MCF 10A (cell line): ENCODE results near the gene PLCG2. TPM values are rescaled to one million over a fixed set of nuclear protein-coding genes. Genes with fewer than 3 reads are reported as not detected.

Source experiments
- BruUV-seq: library from RNA; stranded (reverse); fragments of 400-500 nt; replicated peaks from 2 replicates; lab custom pipeline; 2021; lab: Mats Ljungman, UMichigan
- CTCF ChIA-PET: fragments of 300-600 bp; sonication (Branson Sonifier 250); formaldehyde crosslinking; extraction: SDS; loops from one replicate; lab custom pipeline; 2021; ENCODE audit warnings: antibody characterized with exemption, inconsistent platforms; lab: Yijun Ruan, JAX
- POLR2A ChIA-PET: fragments of 300-600, 350-650 bp; sonication (Branson Sonifier 250); formaldehyde crosslinking; extraction: SDS; loops from one replicate; lab custom pipeline; 2020; ENCODE audit warnings: antibody characterized with exemption, inconsistent platforms; lab: Yijun Ruan, JAX
- DNase-seq: peaks from one replicate; pipeline ENCODE4 v3.0.0-alpha.2; 2018; ENCODE audit not compliant: unreplicated experiment
- H3K27ac Mint-ChIP-seq: one replicate; pipeline ENCODE4 v1.8.0; 2022; ENCODE audit warnings: mild to moderate bottlenecking, low read depth, mixed read lengths; ENCODE audit not compliant: unreplicated experiment
- H3K27me3 Mint-ChIP-seq: one replicate; pipeline ENCODE4 v1.8.0; 2022; ENCODE audit warnings: mixed read lengths; ENCODE audit not compliant: insufficient read depth, unreplicated experiment
- H3K36me3 Mint-ChIP-seq: one replicate; pipeline ENCODE4 v1.8.0; 2022; ENCODE audit warnings: mild to moderate bottlenecking, moderate library complexity, mixed read lengths; ENCODE audit not compliant: insufficient read depth, unreplicated experiment
- H3K4me1 Mint-ChIP-seq: one replicate; pipeline ENCODE4 v1.8.0; 2022; ENCODE audit warnings: mixed read lengths; ENCODE audit not compliant: insufficient read depth, unreplicated experiment
- H3K4me3 Mint-ChIP-seq: one replicate; pipeline ENCODE4 v1.8.0; 2022; ENCODE audit warnings: mild to moderate bottlenecking, moderate library complexity, mixed read lengths; ENCODE audit not compliant: unreplicated experiment
- H3K9me3 Mint-ChIP-seq: one replicate; pipeline ENCODE4 v1.8.0; 2022; ENCODE audit warnings: mixed read lengths; ENCODE audit not compliant: unreplicated experiment
- intact Hi-C: fragments of 100-400 bp; cut with micrococcal nuclease; formaldehyde crosslinking; loops from 2 replicates; pipeline ENCODE4 v1.14.1; 2022
- total RNA-seq: library from RNA; stranded (reverse); gene quantifications from 2 replicates; pipeline ENCODE4 v1.2.3, GENCODE V29; 2022
- TF ChIP-seq, protein P1 (sequence below): fragments of 200-600 bp; IDR thresholded peaks from one replicate; pipeline ENCODE4 v1.8.0; 2022; ENCODE audit warnings: antibody characterized with exemption, mild to moderate bottlenecking; ENCODE audit not compliant: unreplicated experiment

The PLCG2 gene
- total RNA-seq, 1 experiment from 2014 or later = 5.2 TPM

DNA sequence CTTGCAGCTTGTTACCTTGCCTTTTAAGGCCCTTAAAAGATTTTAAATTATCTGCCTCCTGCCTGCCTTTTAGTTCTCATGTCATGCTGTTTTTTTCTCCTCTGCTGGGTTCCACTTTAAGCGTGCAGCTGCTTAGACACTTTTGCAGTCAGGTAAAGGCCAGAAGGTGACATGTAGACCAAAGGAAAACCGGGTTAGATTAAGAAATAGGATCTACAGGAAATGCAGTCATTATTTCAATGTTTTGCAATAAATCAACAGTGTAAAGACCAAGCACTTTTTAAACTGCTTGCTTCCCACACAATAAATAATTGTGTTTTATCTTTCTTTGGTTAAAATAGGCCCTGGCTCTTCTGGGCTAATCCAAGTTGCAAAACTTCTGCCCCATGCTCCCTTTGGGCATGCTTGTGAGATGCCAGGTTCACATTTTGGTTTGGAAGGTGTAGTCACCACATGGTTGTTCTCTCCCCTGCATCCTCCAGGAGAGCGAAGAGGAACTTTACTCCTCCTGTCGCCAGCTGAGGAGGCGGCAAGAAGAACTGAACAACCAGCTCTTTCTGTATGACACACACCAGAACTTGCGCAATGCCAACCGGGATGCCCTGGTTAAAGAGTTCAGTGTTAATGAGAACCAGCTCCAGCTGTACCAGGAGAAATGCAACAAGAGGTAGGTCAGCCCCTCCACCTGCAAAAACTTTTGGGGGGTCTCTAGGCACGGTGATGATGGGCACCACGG is 177.3 kb downstream of the PLCG2 start:
- TF ChIP-seq, protein P1, sequence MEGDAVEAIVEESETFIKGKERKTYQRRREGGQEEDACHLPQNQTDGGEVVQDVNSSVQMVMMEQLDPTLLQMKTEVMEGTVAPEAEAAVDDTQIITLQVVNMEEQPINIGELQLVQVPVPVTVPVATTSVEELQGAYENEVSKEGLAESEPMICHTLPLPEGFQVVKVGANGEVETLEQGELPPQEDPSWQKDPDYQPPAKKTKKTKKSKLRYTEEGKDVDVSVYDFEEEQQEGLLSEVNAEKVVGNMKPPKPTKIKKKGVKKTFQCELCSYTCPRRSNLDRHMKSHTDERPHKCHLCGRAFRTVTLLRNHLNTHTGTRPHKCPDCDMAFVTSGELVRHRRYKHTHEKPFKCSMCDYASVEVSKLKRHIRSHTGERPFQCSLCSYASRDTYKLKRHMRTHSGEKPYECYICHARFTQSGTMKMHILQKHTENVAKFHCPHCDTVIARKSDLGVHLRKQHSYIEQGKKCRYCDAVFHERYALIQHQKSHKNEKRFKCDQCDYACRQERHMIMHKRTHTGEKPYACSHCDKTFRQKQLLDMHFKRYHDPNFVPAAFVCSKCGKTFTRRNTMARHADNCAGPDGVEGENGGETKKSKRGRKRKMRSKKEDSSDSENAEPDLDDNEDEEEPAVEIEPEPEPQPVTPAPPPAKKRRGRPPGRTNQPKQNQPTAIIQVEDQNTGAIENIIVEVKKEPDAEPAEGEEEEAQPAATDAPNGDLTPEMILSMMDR = no peak
- H3K36me3 Mint-ChIP-seq = no peaks in the 10 kb centered on the region
- no peaks in the 10 kb centered on the region for H3K27me3 Mint-ChIP-seq
- no peaks in the 10 kb centered on the region for H3K4me1 Mint-ChIP-seq
- no TSS peak for BruUV-seq
- intact Hi-C loops = no loop called here
- H3K4me3 Mint-ChIP-seq = no peak overlapping the region
- ChIA-PET CTCF (interaction anchor here (0.6 to 3.2 kb wide), 3 partner anchors 16 to 268 kb away, joined by 3 to 10 read pairs (median 4); partner anchors contain the start of gene MPHOSPH6), POLR2A (interaction anchor here (0.6 kb wide), 1 partner anchor 220 kb away, joined by 3 read pairs; no protein-coding TSS in a partner anchor)
- H3K9me3 Mint-ChIP-seq = peaks cover 7% of the 10 kb centered on the region
- no peak overlapping the region for H3K27ac Mint-ChIP-seq
- peak; percentile 87 for DNase-seq

DNA sequence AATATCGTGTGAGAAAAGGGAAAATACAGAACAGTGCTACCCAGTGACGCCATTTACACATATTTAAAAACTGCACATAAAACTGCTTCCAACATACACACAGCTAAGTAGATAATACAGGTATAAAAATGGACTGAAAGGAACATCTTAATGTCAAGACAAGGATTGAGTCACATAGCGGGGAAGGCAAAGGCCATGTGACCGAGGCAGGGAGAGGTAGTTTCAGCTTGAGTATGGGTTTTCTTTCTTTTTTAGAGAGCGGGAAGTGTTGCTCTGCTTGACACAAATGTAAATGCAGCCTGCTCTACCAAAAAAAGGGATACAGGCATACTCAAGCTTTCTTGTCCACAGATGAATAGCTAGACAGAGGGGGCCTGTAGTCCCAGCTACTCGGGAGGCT is 185.7 kb downstream of the PLCG2 start:
- ChIA-PET POLR2A (no interaction called here), CTCF (interaction anchor here (0.7 kb wide), 1 partner anchor 491 kb away, joined by 3 read pairs; no protein-coding TSS in a partner anchor)
- no peaks in the 10 kb centered on the region for H3K36me3 Mint-ChIP-seq
- intact Hi-C loops = no loop called here
- BruUV-seq = no TSS peak
- TF ChIP-seq, protein P1 = no peak
- H3K27me3 Mint-ChIP-seq = peaks cover 64% of the 10 kb centered on the region
- DNase-seq = no peak
- H3K4me1 Mint-ChIP-seq = no peaks in the 10 kb centered on the region
- no peaks in the 10 kb centered on the region for H3K9me3 Mint-ChIP-seq
- H3K4me3 Mint-ChIP-seq = no peak overlapping the region
- H3K27ac Mint-ChIP-seq = no peak overlapping the region

DNA sequence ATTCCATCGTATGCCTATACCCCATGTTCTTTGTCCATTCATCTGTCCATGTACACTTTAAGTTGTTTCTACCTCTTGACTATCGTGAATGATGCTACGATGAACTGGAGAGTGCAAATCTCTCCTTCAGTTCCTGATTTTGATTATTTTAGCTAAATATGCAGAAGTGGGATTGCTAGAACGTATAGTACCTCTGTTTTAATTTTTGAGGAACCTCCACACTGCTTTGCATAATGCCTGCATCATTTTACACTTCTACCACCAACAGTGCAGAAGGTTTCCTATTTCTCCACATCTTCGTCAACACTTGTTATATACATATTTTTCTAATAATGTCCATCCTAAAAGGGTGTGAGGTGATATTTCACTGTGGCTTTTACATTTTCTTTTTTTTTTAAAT is 188.3 kb downstream of the PLCG2 start:
- ChIA-PET POLR2A (no interaction called here), CTCF (no interaction called here)
- BruUV-seq = no TSS peak
- TF ChIP-seq, protein P1 = no peak
- Mint-ChIP-seq H3K36me3 (no peaks in the 10 kb centered on the region), H3K9me3 (peaks cover 21% of the 10 kb centered on the region), H3K4me1 (no peaks in the 10 kb centered on the region), H3K27ac (no peak overlapping the region), H3K27me3 (peaks cover 74% of the 10 kb centered on the region), H3K4me3 (no peak overlapping the region)
- no peak for DNase-seq
- intact Hi-C loops = no loop called here

DNA sequence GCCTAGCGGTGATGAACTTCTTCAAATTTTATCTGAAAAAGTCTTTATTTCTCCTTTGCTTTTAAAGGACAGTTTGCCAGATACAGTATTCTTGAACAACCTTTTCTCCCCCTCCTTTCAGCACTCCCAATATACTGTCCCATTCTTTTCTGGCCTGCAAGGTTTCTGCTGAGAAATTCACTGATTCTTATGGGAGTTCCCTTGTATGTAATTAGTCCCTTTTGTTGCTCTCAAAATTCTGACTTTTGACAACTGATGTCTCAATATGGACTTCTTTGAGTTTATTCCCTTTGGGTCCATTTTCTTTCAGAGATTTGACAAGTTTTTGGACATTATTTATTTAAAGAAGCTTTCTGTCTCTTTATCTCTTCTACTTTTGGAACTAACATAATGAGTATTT is 192.8 kb downstream of the PLCG2 start:
- CTCF ChIA-PET = interaction anchor here (0.7 to 0.9 kb wide), 2 partner anchors 11 to 292 kb away, joined by 3 read pairs; no protein-coding TSS in a partner anchor
- POLR2A ChIA-PET = no interaction called here
- no peaks in the 10 kb centered on the region for H3K36me3 Mint-ChIP-seq
- DNase-seq = no peak
- intact Hi-C loops = no loop called here
- H3K27me3 Mint-ChIP-seq = peaks cover 45% of the 10 kb centered on the region
- TF ChIP-seq, protein P1 = no peak
- H3K4me3 Mint-ChIP-seq = no peak overlapping the region
- BruUV-seq = no TSS peak
- H3K27ac Mint-ChIP-seq = no peak overlapping the region
- no peaks in the 10 kb centered on the region for H3K4me1 Mint-ChIP-seq
- peaks cover 21% of the 10 kb centered on the region for H3K9me3 Mint-ChIP-seq
